Skin epidermis (tissue), 12 donors: ENCODE data around the gene CARD6.
"Not testable (repeated sequence)": the region's sequence is repeated elsewhere in the genome, so short reads cannot be mapped to it uniquely, and the experiment has no call there.

Experiments
- H3K27ac ChIP-seq, 21 experiments: fragments of 200-600 bp; sonication (generic) in 11 of 21; one replicate each; pipeline ENCODE4 v1.5.0; 2020; ENCODE audit warnings: mild to moderate bottlenecking in 3 of 21, inconsistent platforms in 2 of 21, moderate library complexity in 2 of 21
- H3K4me3 ChIP-seq, 7 experiments: fragments of 200-600 bp; sonication (generic) in 2 of 7; one replicate each; pipeline ENCODE4 v1.5.0; 2020; ENCODE audit warnings: inconsistent platforms in 2 of 7, mild to moderate bottlenecking in 2 of 7, moderate library complexity in 1 of 7

The CARD6 gene

GRCh38 chr5:40865004-40865403 lies 23.8 kb downstream of the CARD6 start:
- H3K27ac ChIP-seq, H3K4me3 ChIP-seq: not testable (repeated sequence)

- Histone ChIP-seq H3K4me3 (no peak overlapping the region), H3K27ac (no peak overlapping the region)
These were observed 25.7 kb downstream of the CARD6 start for GRCh38 chr5:40866844-40867243.

GRCh38 chr5:40869384-40869783 lies 28.2 kb downstream of the CARD6 start:
- H3K4me3 ChIP-seq = no peak overlapping the region
- H3K27ac ChIP-seq = no peak overlapping the region

- H3K4me3 ChIP-seq = no peak overlapping the region
- H3K27ac ChIP-seq = no peak overlapping the region
These were observed 30.0 kb downstream of the CARD6 start for GRCh38 chr5:40871177-40871576.

GRCh38 chr5:40872253-40872652 lies 31.1 kb downstream of the CARD6 start:
- H3K27ac ChIP-seq, H3K4me3 ChIP-seq: not testable (repeated sequence)

GRCh38 chr5:40873286-40873880 lies 32.2 kb downstream of the CARD6 start:
- Histone ChIP-seq H3K27ac (no peak overlapping the region), H3K4me3 (no peak overlapping the region)

- no peak overlapping the region for H3K27ac ChIP-seq
- H3K4me3 ChIP-seq = no peak overlapping the region
These were observed 34.8 kb downstream of the CARD6 start for GRCh38 chr5:40875958-40876357.

- Histone ChIP-seq H3K27ac (no peak overlapping the region), H3K4me3 (no peak overlapping the region)
These were observed 36.3 kb downstream of the CARD6 start for GRCh38 chr5:40877371-40877988.

GRCh38 chr5:40879163-40879942 lies 38.2 kb downstream of the CARD6 start:
- H3K4me3 ChIP-seq = no peak overlapping the region
- H3K27ac ChIP-seq = no peak overlapping the region

- Histone ChIP-seq H3K27ac (no peak overlapping the region), H3K4me3 (no peak overlapping the region)
These were observed 41.1 kb downstream of the CARD6 start for GRCh38 chr5:40882291-40882690.

- not testable (repeated sequence) for H3K27ac ChIP-seq, H3K4me3 ChIP-seq
These were observed 41.9 kb downstream of the CARD6 start for GRCh38 chr5:40883051-40883450.

GRCh38 chr5:40895440-40896425 lies 54.6 kb downstream of the CARD6 start:
- H3K4me3 ChIP-seq, H3K27ac ChIP-seq: not testable (repeated sequence)

- H3K4me3 ChIP-seq = no peak overlapping the region
- H3K27ac ChIP-seq = peak overlapping the region in 2 of 21 experiments; percentile 28 to 60
These were observed 63.2 kb downstream of the CARD6 start for GRCh38 chr5:40904205-40904993.

- Histone ChIP-seq H3K27ac (peak overlapping the region in 3 of 21 experiments; percentile 5 to 60 (median 28)), H3K4me3 (no peak overlapping the region)
These were observed 63.8 kb downstream of the CARD6 start for GRCh38 chr5:40904994-40905306.

- H3K4me3 ChIP-seq = no peak overlapping the region
- no peak overlapping the region for H3K27ac ChIP-seq
These were observed 65.2 kb downstream of the CARD6 start for GRCh38 chr5:40906351-40906751.

GRCh38 chr5:40909264-40909663 lies 68.1 kb downstream of the CARD6 start, which contains the start of gene C7:
C7 (plus strand) TSS chr5:40909497; CDS start chr5:40909611, 114 bp downstream.
- Histone ChIP-seq H3K27ac (no peak within 1 kb of the TSS), H3K4me3 (no peak within 1 kb of the TSS)

- Histone ChIP-seq H3K4me3 (no peak overlapping the region), H3K27ac (no peak overlapping the region)
These were observed 68.6 kb downstream of the CARD6 start for GRCh38 chr5:40909723-40910122.
